SU-DHL-6 (cell line): ENCODE measurements around the gene ZNF524.

Experiments used
- CTCF ChIP-seq: fragments of 200-600 bp; sonication (generic); IDR thresholded peaks from one replicate; pipeline ENCODE4 v1.5.1; 2017; ENCODE audit warnings: antibody characterized with exemption, mild to moderate bottlenecking, low read length, moderate library complexity; ENCODE audit not compliant: insufficient read depth, poor library complexity, severe bottlenecking
- EZH2phosphoT487 ChIP-seq: fragments of 200-600 bp; sonication (generic), shearing (Covaris generic); conservative IDR thresholded peaks from 2 replicates; pipeline ENCODE4 v1.6.1; 2018; ENCODE audit warnings: mild to moderate bottlenecking, antibody characterized with exemption, low read length, moderate library complexity, mixed read lengths

- TF ChIP-seq CTCF (no peak), EZH2phosphoT487 (no peak)
Observed at GRCh38 chr19:55600662-55601028, 557 bp downstream of the ZNF524 start.
